ENCODE results near the gene POLK. TPM values are rescaled to one million over a fixed set of nuclear protein-coding genes. Genes with fewer than 3 reads are reported as not detected.

Gene POLK
- total RNA-seq, 4 donors from 2014 or later: 11.8 to 43.8 (median 27.2) TPM

- 100% methylated on average over 1 of the region's 1 CpG for WGBS
These were observed 42.7 kb upstream of the POLK start for GRCh38 chr5:75469017-75469416.

GRCh38 chr5:75471193-75471592, 40.5 kb upstream of the POLK start:
- TF ChIP-seq EP300 (IDR thresholded peaks at IDR 0.05): no peak
- H3K9me3 ChIP-seq: peaks cover 10% of the 10 kb centered on the region
- 100% methylated on average over 2 of the region's 2 CpGs for WGBS
- no peak overlapping the region for H3K4me3 ChIP-seq
- no peak overlapping the region for H3K27ac ChIP-seq
- H3K27me3 ChIP-seq: no peaks in the 10 kb centered on the region
- no peaks in the 10 kb centered on the region for H3K4me1 ChIP-seq
- no peaks in the 10 kb centered on the region for H3K36me3 ChIP-seq
- DNase-seq (ENCODE audit: low spot score in 2 of 2): no peak

More at GRCh38 chr5:75469017-75469416, 42.7 kb upstream of the POLK start:
- no peak overlapping the region for H3K27ac ChIP-seq
- H3K36me3 ChIP-seq: no peaks in the 10 kb centered on the region
- DNase-seq (ENCODE audit: low spot score in 2 of 2): no peak
- no peaks in the 10 kb centered on the region for H3K4me1 ChIP-seq
- H3K9me3 ChIP-seq: peaks cover 10% of the 10 kb centered on the region
- TF ChIP-seq POLR2AphosphoS5 (IDR thresholded peaks at IDR 0.05) (no peak), POLR2A (IDR thresholded peaks at IDR 0.05) (no peak), EP300 (IDR thresholded peaks at IDR 0.05) (no peak)
- TF ChIP-seq, protein P1, sequence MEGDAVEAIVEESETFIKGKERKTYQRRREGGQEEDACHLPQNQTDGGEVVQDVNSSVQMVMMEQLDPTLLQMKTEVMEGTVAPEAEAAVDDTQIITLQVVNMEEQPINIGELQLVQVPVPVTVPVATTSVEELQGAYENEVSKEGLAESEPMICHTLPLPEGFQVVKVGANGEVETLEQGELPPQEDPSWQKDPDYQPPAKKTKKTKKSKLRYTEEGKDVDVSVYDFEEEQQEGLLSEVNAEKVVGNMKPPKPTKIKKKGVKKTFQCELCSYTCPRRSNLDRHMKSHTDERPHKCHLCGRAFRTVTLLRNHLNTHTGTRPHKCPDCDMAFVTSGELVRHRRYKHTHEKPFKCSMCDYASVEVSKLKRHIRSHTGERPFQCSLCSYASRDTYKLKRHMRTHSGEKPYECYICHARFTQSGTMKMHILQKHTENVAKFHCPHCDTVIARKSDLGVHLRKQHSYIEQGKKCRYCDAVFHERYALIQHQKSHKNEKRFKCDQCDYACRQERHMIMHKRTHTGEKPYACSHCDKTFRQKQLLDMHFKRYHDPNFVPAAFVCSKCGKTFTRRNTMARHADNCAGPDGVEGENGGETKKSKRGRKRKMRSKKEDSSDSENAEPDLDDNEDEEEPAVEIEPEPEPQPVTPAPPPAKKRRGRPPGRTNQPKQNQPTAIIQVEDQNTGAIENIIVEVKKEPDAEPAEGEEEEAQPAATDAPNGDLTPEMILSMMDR (IDR thresholded peaks at IDR 0.05): no peak
- H3K27me3 ChIP-seq: no peaks in the 10 kb centered on the region
- H3K4me3 ChIP-seq: no peak overlapping the region

- no peaks in the 10 kb centered on the region for H3K4me1 ChIP-seq
- H3K27me3 ChIP-seq: no peaks in the 10 kb centered on the region
- no peaks in the 10 kb centered on the region for H3K36me3 ChIP-seq
- no peak overlapping the region for H3K27ac ChIP-seq
- 100% methylated on average over 1 of the region's 1 CpG for WGBS
- H3K9me3 ChIP-seq: peaks cover 10% of the 10 kb centered on the region
- DNase-seq (ENCODE audit: low spot score in 2 of 2): no peak
- TF ChIP-seq POLR2AphosphoS5 (IDR thresholded peaks at IDR 0.05): no peak
- TF ChIP-seq, protein P1 (IDR thresholded peaks at IDR 0.05): no peak
- no peak overlapping the region for H3K4me3 ChIP-seq
These were observed 38.7 kb upstream of the POLK start for GRCh38 chr5:75472973-75473372.

DNA sequence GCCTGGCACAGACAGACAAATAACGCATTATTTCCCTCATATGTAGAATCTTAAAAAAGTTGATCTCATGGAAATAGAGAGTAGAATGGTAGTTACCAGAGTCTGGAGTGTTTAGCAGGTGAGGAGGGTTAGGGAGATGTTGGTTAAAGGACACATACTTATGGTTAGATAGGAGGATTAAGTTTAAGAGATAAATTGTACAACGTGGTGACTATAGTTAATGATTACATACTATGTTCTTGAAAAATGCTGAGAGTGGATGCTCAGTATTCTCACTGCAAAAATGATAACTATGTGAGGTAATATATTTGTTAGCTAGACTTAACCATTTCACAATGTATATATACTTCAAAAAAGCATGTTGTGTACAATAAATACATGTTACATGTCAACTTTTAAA, 38.2 kb upstream of the POLK start:
- DNase-seq (ENCODE audit: low spot score in 2 of 2): no peak
- TF ChIP-seq, protein P1 (IDR thresholded peaks at IDR 0.05): no peak
- no peak for TF ChIP-seq POLR2AphosphoS5 (IDR thresholded peaks at IDR 0.05)
- no peak for TF ChIP-seq POLR2A (IDR thresholded peaks at IDR 0.05)
- TF ChIP-seq EP300 (IDR thresholded peaks at IDR 0.05): no peak
- H3K9me3 ChIP-seq: peaks cover 8% of the 10 kb centered on the region
- 84% methylated on average over 2 of the region's 2 CpGs for WGBS
- H3K4me1 ChIP-seq: no peaks in the 10 kb centered on the region
- H3K36me3 ChIP-seq: no peaks in the 10 kb centered on the region
- H3K4me3 ChIP-seq: no peak overlapping the region
- no peaks in the 10 kb centered on the region for H3K27me3 ChIP-seq
- no peak overlapping the region for H3K27ac ChIP-seq

GRCh38 chr5:75475364-75475763, 36.3 kb upstream of the POLK start:
- no peaks in the 10 kb centered on the region for H3K9me3 ChIP-seq
- no peaks in the 10 kb centered on the region for H3K4me1 ChIP-seq
- no peak for DNase-seq (ENCODE audit: low spot score in 2 of 2)
- no peaks in the 10 kb centered on the region for H3K27me3 ChIP-seq
- H3K27ac ChIP-seq: no peak overlapping the region
- WGBS: 79% methylated on average over 4 of the region's 4 CpGs
- no peaks in the 10 kb centered on the region for H3K36me3 ChIP-seq
- no peak overlapping the region for H3K4me3 ChIP-seq
- TF ChIP-seq POLR2AphosphoS5 (IDR thresholded peaks at IDR 0.05) (no peak), POLR2A (IDR thresholded peaks at IDR 0.05) (no peak), EP300 (IDR thresholded peaks at IDR 0.05) (no peak)
- TF ChIP-seq, protein P1 (IDR thresholded peaks at IDR 0.05): no peak

DNA sequence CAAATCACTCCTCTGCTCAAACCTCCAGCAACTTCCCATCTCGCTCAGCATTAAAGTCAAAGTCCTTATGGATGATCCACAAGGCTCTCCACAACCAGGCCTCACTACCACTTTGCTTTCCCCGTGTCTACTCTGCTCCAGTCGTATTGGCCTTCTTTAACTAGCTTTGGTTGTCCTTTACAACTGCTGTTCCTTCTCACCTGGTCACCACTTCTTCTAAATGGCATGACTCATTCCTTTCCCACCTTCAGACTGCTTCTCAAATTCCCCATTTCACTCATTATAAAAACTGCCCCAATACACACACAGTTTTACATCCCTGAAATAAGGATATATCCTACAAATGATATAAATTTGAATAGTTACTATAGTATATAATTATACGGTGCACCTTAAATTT, 30.7 kb upstream of the POLK start:
- WGBS: 96% methylated on average over 4 of the region's 4 CpGs
- no peak overlapping the region for H3K4me3 ChIP-seq
- TF ChIP-seq POLR2A (IDR thresholded peaks at IDR 0.05): no peak
- no peak for TF ChIP-seq EP300 (IDR thresholded peaks at IDR 0.05)
- no peak for TF ChIP-seq POLR2AphosphoS5 (IDR thresholded peaks at IDR 0.05)
- TF ChIP-seq, protein P1 (IDR thresholded peaks at IDR 0.05): no peak
- no peaks in the 10 kb centered on the region for H3K27me3 ChIP-seq
- H3K27ac ChIP-seq: no peak overlapping the region
- H3K9me3 ChIP-seq: peaks cover 4% of the 10 kb centered on the region
- H3K36me3 ChIP-seq: no peaks in the 10 kb centered on the region
- DNase-seq (ENCODE audit: low spot score in 2 of 2): no peak
- H3K4me1 ChIP-seq: no peaks in the 10 kb centered on the region

Measured in suprapubic skin (tissue), 4 donors.